Stomach (tissue), 4 donors: ENCODE data around the gene RIPK1.

Experiments
- EP300 ChIP-seq: sonication (generic); formaldehyde crosslinking; IDR thresholded peaks from one replicate; pipeline ENCODE4 v1.6.1; 2017; ENCODE audit warnings: antibody characterized with exemption
- POLR2A ChIP-seq, 4 donors: fragments of 450-650 bp; IDR thresholded peaks; one replicate each; pipeline ENCODE4 v1.6.1; 2016; ENCODE audit warnings: antibody characterized with exemption in 4 of 4, control low read depth in 2 of 4, mild to moderate bottlenecking in 1 of 4, moderate library complexity in 1 of 4
- POLR2AphosphoS5 ChIP-seq, 3 donors: sonication (generic); formaldehyde crosslinking; IDR thresholded peaks; one replicate each; pipeline ENCODE4 v1.6.1; 2016; ENCODE audit warnings: antibody characterized with exemption in 3 of 3
- TF ChIP-seq, protein P1 (sequence below), 7 experiments: fragments of 450-650 bp in 4 of 7; fragments of 200-600 bp in 3 of 7; sonication (generic) in 3 of 7; IDR thresholded peaks; one replicate each; pipeline ENCODE4 v1.5.1; 2016 to 2019; ENCODE audit warnings: antibody characterized with exemption in 7 of 7, control low read depth in 2 of 7, mild to moderate bottlenecking in 1 of 7

DNA sequence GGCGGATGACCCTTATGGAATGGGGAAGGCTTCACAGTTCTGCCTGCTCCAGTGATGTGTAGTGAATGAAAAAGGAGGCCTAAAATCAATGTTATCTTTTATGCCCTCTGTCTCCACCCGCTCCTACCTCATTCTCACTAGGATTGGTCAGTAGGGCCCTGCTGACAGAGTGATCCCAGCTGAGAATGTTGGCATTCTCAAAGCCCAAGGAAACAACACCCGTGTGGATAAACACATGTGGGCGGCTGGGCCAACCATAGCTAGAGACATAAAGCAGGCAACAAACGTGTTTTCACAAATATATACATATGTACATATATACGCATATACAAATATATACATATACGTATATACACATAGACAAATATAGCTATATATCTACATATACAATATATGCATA lies 4.5 kb downstream of the RIPK1 start:
- TF ChIP-seq, protein P1, sequence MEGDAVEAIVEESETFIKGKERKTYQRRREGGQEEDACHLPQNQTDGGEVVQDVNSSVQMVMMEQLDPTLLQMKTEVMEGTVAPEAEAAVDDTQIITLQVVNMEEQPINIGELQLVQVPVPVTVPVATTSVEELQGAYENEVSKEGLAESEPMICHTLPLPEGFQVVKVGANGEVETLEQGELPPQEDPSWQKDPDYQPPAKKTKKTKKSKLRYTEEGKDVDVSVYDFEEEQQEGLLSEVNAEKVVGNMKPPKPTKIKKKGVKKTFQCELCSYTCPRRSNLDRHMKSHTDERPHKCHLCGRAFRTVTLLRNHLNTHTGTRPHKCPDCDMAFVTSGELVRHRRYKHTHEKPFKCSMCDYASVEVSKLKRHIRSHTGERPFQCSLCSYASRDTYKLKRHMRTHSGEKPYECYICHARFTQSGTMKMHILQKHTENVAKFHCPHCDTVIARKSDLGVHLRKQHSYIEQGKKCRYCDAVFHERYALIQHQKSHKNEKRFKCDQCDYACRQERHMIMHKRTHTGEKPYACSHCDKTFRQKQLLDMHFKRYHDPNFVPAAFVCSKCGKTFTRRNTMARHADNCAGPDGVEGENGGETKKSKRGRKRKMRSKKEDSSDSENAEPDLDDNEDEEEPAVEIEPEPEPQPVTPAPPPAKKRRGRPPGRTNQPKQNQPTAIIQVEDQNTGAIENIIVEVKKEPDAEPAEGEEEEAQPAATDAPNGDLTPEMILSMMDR (IDR thresholded peaks at IDR 0.05), result no peak
- TF ChIP-seq POLR2A (IDR thresholded peaks at IDR 0.05), result no peak
- no peak for TF ChIP-seq POLR2AphosphoS5 (IDR thresholded peaks at IDR 0.05)
- TF ChIP-seq EP300, result no peak
